MCF 10A (cell line): ENCODE results near the gene RPS6KA1. TPM values are rescaled to one million over a fixed set of nuclear protein-coding genes. Genes with fewer than 3 reads are reported as not detected.

Source experiments
- BruUV-seq: library from RNA; stranded (reverse); fragments of 400-500 nt; replicated peaks from 2 replicates; lab custom pipeline; 2021; lab: Mats Ljungman, UMichigan
- CTCF ChIA-PET: fragments of 300-600 bp; sonication (Branson Sonifier 250); formaldehyde crosslinking; extraction: SDS; loops from one replicate; lab custom pipeline; 2021; ENCODE audit warnings: antibody characterized with exemption, inconsistent platforms; lab: Yijun Ruan, JAX
- POLR2A ChIA-PET: fragments of 300-600, 350-650 bp; sonication (Branson Sonifier 250); formaldehyde crosslinking; extraction: SDS; loops from one replicate; lab custom pipeline; 2020; ENCODE audit warnings: antibody characterized with exemption, inconsistent platforms; lab: Yijun Ruan, JAX
- DNase-seq: peaks from one replicate; pipeline ENCODE4 v3.0.0-alpha.2; 2018; ENCODE audit not compliant: unreplicated experiment
- H3K27ac Mint-ChIP-seq: one replicate; pipeline ENCODE4 v1.8.0; 2022; ENCODE audit warnings: mild to moderate bottlenecking, low read depth, mixed read lengths; ENCODE audit not compliant: unreplicated experiment
- H3K27me3 Mint-ChIP-seq: one replicate; pipeline ENCODE4 v1.8.0; 2022; ENCODE audit warnings: mixed read lengths; ENCODE audit not compliant: insufficient read depth, unreplicated experiment
- H3K36me3 Mint-ChIP-seq: one replicate; pipeline ENCODE4 v1.8.0; 2022; ENCODE audit warnings: mild to moderate bottlenecking, moderate library complexity, mixed read lengths; ENCODE audit not compliant: insufficient read depth, unreplicated experiment
- H3K4me1 Mint-ChIP-seq: one replicate; pipeline ENCODE4 v1.8.0; 2022; ENCODE audit warnings: mixed read lengths; ENCODE audit not compliant: insufficient read depth, unreplicated experiment
- H3K4me3 Mint-ChIP-seq: one replicate; pipeline ENCODE4 v1.8.0; 2022; ENCODE audit warnings: mild to moderate bottlenecking, moderate library complexity, mixed read lengths; ENCODE audit not compliant: unreplicated experiment
- H3K9me3 Mint-ChIP-seq: one replicate; pipeline ENCODE4 v1.8.0; 2022; ENCODE audit warnings: mixed read lengths; ENCODE audit not compliant: unreplicated experiment
- intact Hi-C: fragments of 100-400 bp; cut with micrococcal nuclease; formaldehyde crosslinking; loops from 2 replicates; pipeline ENCODE4 v1.14.1; 2022
- total RNA-seq: library from RNA; stranded (reverse); gene quantifications from 2 replicates; pipeline ENCODE4 v1.2.3, GENCODE V29; 2022
- TF ChIP-seq, protein P1 (sequence below): fragments of 200-600 bp; IDR thresholded peaks from one replicate; pipeline ENCODE4 v1.8.0; 2022; ENCODE audit warnings: antibody characterized with exemption, mild to moderate bottlenecking; ENCODE audit not compliant: unreplicated experiment

The RPS6KA1 gene
- total RNA-seq, 1 experiment from 2014 or later = 43.9 TPM

GRCh38 chr1:26548841-26549240 lies 19.3 kb downstream of the RPS6KA1 start:
- BruUV-seq = no TSS peak
- TF ChIP-seq, protein P1, sequence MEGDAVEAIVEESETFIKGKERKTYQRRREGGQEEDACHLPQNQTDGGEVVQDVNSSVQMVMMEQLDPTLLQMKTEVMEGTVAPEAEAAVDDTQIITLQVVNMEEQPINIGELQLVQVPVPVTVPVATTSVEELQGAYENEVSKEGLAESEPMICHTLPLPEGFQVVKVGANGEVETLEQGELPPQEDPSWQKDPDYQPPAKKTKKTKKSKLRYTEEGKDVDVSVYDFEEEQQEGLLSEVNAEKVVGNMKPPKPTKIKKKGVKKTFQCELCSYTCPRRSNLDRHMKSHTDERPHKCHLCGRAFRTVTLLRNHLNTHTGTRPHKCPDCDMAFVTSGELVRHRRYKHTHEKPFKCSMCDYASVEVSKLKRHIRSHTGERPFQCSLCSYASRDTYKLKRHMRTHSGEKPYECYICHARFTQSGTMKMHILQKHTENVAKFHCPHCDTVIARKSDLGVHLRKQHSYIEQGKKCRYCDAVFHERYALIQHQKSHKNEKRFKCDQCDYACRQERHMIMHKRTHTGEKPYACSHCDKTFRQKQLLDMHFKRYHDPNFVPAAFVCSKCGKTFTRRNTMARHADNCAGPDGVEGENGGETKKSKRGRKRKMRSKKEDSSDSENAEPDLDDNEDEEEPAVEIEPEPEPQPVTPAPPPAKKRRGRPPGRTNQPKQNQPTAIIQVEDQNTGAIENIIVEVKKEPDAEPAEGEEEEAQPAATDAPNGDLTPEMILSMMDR = no peak
- POLR2A ChIA-PET = interaction anchor here (0.6 to 1.1 kb wide), 2 partner anchors 11 to 155 kb away, joined by 3 to 4 read pairs; no protein-coding TSS in a partner anchor

GRCh38 chr1:26550946-26551345 lies 21.4 kb downstream of the RPS6KA1 start:
- no TSS peak for BruUV-seq
- Mint-ChIP-seq H3K36me3 (peaks cover 62% of the 10 kb centered on the region), H3K4me1 (no peaks in the 10 kb centered on the region), H3K27me3 (no peaks in the 10 kb centered on the region), H3K9me3 (no peaks in the 10 kb centered on the region), H3K4me3 (no peak overlapping the region), H3K27ac (peak overlapping the region; percentile 54)
- CTCF ChIA-PET = interaction anchor here (0.7 to 1.6 kb wide), 3 partner anchors 8 to 1099 kb away, joined by 3 to 6 read pairs (median 5); no protein-coding TSS in a partner anchor
- intact Hi-C loops = no loop called here
- TF ChIP-seq, protein P1 = no peak
- no peak for DNase-seq
- POLR2A ChIA-PET = interaction anchor here (1.5 kb wide), 1 partner anchor 19 kb away, joined by 4 read pairs; no protein-coding TSS in a partner anchor

More at GRCh38 chr1:26548841-26549240, 19.3 kb downstream of the RPS6KA1 start:
- H3K36me3 Mint-ChIP-seq = peaks cover 46% of the 10 kb centered on the region
- DNase-seq = no peak
- H3K9me3 Mint-ChIP-seq = no peaks in the 10 kb centered on the region
- no peaks in the 10 kb centered on the region for H3K27me3 Mint-ChIP-seq
- CTCF ChIA-PET = no interaction called here
- H3K4me3 Mint-ChIP-seq = no peak overlapping the region
- H3K27ac Mint-ChIP-seq = no peak overlapping the region
- intact Hi-C loops = no loop called here
- H3K4me1 Mint-ChIP-seq = peaks cover 7% of the 10 kb centered on the region

DNA sequence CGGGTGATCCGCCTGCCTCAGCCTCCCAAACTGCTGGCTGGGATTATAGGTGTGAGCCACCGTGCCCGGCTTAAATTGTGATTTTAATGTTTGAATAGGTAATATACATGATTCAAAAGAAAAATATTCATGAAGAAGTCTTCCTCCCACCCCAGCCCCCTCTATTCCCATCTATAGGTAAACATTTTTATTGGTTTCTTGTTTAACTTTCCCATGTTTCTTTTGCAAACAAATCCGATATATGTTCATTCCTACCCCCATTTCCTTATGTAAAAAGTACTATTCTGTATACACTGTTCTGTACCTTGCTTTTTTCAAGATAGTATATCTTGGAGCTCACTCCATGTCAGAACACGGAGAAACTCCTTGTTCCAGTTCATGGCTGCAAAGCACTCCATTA lies 23.2 kb downstream of the RPS6KA1 start:
- peaks cover 63% of the 10 kb centered on the region for H3K36me3 Mint-ChIP-seq
- DNase-seq = no peak
- no peak overlapping the region for H3K4me3 Mint-ChIP-seq
- BruUV-seq = no TSS peak
- H3K27me3 Mint-ChIP-seq = no peaks in the 10 kb centered on the region
- TF ChIP-seq, protein P1 = no peak
- H3K4me1 Mint-ChIP-seq = no peaks in the 10 kb centered on the region
- intact Hi-C loops = no loop called here
- H3K9me3 Mint-ChIP-seq = no peaks in the 10 kb centered on the region
- H3K27ac Mint-ChIP-seq = no peak overlapping the region
- POLR2A ChIA-PET = no interaction called here
- CTCF ChIA-PET = interaction anchor here (0.6 to 2.1 kb wide), 3 partner anchors 14 to 842 kb away, joined by 3 to 10 read pairs (median 3); no protein-coding TSS in a partner anchor

DNA sequence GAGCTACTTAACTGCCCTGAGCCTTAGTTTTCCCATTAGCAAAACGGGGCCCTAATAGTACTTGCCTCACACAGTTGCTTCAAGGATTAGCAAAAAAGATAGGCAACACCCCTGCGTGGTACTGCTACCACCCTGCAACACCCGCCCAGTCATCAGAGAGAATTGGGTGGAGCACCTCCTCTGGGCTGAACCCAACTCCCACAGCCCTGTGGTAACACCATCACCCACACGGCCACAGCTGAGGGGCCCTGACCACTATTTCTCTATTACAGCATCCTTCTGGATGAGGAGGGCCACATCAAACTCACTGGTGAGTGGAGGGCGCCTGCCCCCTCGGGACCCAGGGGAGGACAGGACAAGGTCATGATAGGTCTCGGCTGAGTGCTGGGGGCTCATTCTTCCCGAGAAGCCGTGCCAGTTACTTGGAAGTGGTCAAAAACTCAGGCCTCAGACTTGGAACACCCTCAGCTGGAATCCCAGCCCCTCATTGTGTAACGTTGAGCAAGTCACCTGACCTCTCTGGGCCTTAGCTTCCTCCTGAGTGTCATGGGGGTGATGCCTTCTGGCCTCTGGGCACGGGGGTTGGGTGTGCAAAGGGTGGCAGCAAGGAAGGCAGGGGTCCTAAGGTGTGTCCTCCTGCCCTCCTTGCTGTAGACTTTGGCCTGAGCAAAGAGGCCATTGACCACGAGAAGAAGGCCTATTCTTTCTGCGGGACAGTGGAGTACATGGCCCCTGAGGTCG lies 24.6 kb downstream of the RPS6KA1 start:
- ChIA-PET POLR2A (interaction anchor here (0.7 kb wide), 1 partner anchor 196 kb away, joined by 3 read pairs; no protein-coding TSS in a partner anchor), CTCF (interaction anchor here (0.5 to 2.1 kb wide), 3 partner anchors 15 to 918 kb away, joined by 3 to 10 read pairs (median 6); no protein-coding TSS in a partner anchor)
- BruUV-seq = no TSS peak
- Mint-ChIP-seq H3K36me3 (peaks cover 64% of the 10 kb centered on the region), H3K4me3 (no peak overlapping the region), H3K27ac (no peak overlapping the region), H3K27me3 (no peaks in the 10 kb centered on the region), H3K9me3 (no peaks in the 10 kb centered on the region), H3K4me1 (no peaks in the 10 kb centered on the region)
- no peak for DNase-seq
- TF ChIP-seq, protein P1 = no peak
- intact Hi-C loops = no loop called here
